ENCODE results near the gene ARL2. TPM values are rescaled to one million over a fixed set of nuclear protein-coding genes. Genes with fewer than 3 reads are reported as not detected.

Gene ARL2
- total RNA-seq, 1 experiment from 2014 or later: 107 TPM

DNA sequence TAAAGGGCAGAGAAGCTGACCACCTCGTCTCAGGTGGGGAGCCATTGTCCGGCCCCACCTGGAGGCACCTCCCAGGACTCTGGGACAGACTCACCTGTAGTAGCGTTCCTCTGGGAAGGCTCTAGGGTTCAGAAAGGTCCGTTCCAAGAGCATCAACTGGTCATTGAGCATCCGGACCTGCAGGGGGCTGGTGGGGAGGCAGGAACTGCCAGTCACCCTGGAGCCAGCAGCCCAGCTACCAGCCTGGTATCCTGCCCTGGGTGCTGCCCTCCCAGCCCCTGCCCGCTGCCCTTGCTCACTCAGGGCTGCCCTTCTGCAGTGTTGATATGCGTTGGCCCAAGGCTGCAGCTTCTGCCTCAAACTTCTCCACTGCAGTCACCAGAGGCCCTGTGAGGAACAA is 31.8 kb downstream of the ARL2 start:
- CTCF ChIA-PET: no interaction called here
- Histone ChIP-seq H3K4me2 (ENCODE audit: low read length) (no peak overlapping the region), H2AFZ (ENCODE audit: low read length) (no peak overlapping the region), H3K4me3 (ENCODE audit: low read length) (no peak overlapping the region), H3K9me2 (replicated peaks; ENCODE audit: low read length) (no peaks in the 10 kb centered on the region), H3K36me3 (ENCODE audit: low read depth, low read length) (peaks cover 16% of the 10 kb centered on the region), H3K9me3 (ENCODE audit: low read length) (no peaks in the 10 kb centered on the region), H3K4me1 (ENCODE audit: insufficient read depth, low read length) (peaks cover 25% of the 10 kb centered on the region), H3K27me3 (ENCODE audit: low read length) (no peaks in the 10 kb centered on the region), H3K9ac (ENCODE audit: low read length) (no peak overlapping the region), H3F3A (ENCODE audit: low read length, unreplicated experiment) (no peaks in the 10 kb centered on the region), H3K79me2 (ENCODE audit: low read length) (peaks cover 35% of the 10 kb centered on the region), H3K27ac (ENCODE audit: low read length) (no peak overlapping the region), H4K20me1 (ENCODE audit: low read length) (peaks cover 5% of the 10 kb centered on the region; the same call in 1 of the 2 replicates)
- ATAC-seq: no peak
- POLR2A ChIA-PET (ENCODE audit: unreplicated experiment): no interaction called here
- intact Hi-C loops (cut with micrococcal nuclease): no loop called here
- DNase-seq: no peak
- BruUV-seq (replicated peaks): no TSS peak
- TF ChIP-seq EZH2phosphoT487 (IDR thresholded peaks at IDR 0.05; ENCODE audit: borderline replicate concordance, low read length): no peak
- no peak for TF ChIP-seq EZH2 (IDR thresholded peaks at IDR 0.05; ENCODE audit: low read length, unreplicated experiment)
- TF ChIP-seq, protein P1, sequence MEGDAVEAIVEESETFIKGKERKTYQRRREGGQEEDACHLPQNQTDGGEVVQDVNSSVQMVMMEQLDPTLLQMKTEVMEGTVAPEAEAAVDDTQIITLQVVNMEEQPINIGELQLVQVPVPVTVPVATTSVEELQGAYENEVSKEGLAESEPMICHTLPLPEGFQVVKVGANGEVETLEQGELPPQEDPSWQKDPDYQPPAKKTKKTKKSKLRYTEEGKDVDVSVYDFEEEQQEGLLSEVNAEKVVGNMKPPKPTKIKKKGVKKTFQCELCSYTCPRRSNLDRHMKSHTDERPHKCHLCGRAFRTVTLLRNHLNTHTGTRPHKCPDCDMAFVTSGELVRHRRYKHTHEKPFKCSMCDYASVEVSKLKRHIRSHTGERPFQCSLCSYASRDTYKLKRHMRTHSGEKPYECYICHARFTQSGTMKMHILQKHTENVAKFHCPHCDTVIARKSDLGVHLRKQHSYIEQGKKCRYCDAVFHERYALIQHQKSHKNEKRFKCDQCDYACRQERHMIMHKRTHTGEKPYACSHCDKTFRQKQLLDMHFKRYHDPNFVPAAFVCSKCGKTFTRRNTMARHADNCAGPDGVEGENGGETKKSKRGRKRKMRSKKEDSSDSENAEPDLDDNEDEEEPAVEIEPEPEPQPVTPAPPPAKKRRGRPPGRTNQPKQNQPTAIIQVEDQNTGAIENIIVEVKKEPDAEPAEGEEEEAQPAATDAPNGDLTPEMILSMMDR (conservative IDR thresholded peaks at IDR 0.05; ENCODE audit: low read depth, low read length): no peak

DNA sequence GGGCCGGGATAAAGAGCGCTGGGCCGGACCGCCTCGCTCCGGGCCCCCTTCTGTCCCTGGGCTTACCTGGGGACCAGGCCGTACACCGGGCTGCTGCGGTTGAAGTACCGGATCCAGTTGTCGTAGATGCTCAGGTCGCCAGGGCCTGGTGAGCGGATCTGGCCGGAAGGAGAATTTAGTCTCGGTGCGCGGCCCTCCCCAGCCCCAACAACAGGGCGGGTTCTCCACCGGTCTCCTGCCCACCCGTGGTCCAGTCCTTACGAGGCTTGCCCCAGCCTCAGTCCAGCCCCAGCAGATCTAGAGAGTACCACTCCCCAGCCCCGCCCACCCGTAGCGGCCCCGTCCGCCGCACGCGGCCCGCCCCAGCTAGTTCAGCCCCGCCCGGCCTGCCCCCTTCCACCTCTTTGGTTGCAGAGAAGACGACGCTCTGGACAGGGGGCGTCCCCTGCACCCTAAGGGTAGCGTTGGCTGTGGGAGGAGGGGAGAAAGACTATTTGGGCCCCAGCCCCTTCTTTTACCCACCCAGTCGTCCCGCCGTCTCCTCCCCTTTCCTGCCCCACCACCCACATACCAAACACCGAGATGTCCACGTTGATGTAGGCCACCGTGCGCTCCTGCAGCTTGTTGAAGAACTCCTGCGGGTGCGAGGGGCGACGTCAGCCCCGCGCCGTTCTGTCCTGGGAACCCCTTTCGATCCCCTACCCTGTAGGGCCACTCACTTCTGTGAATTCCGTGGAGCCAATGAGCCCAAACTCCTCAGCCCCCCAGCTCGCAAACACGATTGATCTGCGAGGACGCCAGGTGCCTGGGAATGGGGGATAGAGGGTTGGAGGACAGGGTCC is 33.8 kb downstream of the ARL2 start:
- H2AFZ ChIP-seq (ENCODE audit: low read length): no peak overlapping the region
- POLR2A ChIA-PET (ENCODE audit: unreplicated experiment): no interaction called here

More for the DNA sequence above, 33.8 kb downstream of the ARL2 start:
- H3K27ac ChIP-seq (ENCODE audit: low read length): no peak overlapping the region
- no peaks in the 10 kb centered on the region for H3K9me2 ChIP-seq (replicated peaks; ENCODE audit: low read length)
- CTCF ChIA-PET: no interaction called here
- H4K20me1 ChIP-seq (ENCODE audit: low read length): peaks cover 5% of the 10 kb centered on the region; the same call in 1 of the 2 replicates
- intact Hi-C loops (cut with micrococcal nuclease): no loop called here
- H3K36me3 ChIP-seq (ENCODE audit: low read depth, low read length): peaks cover 16% of the 10 kb centered on the region
- DNase-seq (no peak), ATAC-seq (no peak)
- BruUV-seq (replicated peaks): no TSS peak
- H3K4me1 ChIP-seq (ENCODE audit: insufficient read depth, low read length): peaks cover 18% of the 10 kb centered on the region
- no peaks in the 10 kb centered on the region for H3K27me3 ChIP-seq (ENCODE audit: low read length)
- TF ChIP-seq EZH2phosphoT487 (IDR thresholded peaks at IDR 0.05; ENCODE audit: borderline replicate concordance, low read length) (no peak), EZH2 (IDR thresholded peaks at IDR 0.05; ENCODE audit: low read length, unreplicated experiment) (no peak)
- TF ChIP-seq, protein P1 (conservative IDR thresholded peaks at IDR 0.05; ENCODE audit: low read depth, low read length): no peak
- no peak overlapping the region for H3K4me2 ChIP-seq (ENCODE audit: low read length)
- peaks cover 19% of the 10 kb centered on the region for H3K79me2 ChIP-seq (ENCODE audit: low read length)
- H3K4me3 ChIP-seq (ENCODE audit: low read length): no peak overlapping the region
- H3K9ac ChIP-seq (ENCODE audit: low read length): no peak overlapping the region
- H3F3A ChIP-seq (ENCODE audit: low read length, unreplicated experiment): no peaks in the 10 kb centered on the region
- H3K9me3 ChIP-seq (ENCODE audit: low read length): no peaks in the 10 kb centered on the region

Measured in PC-3 (cell line).